Stimulated activated CD8-positive, alpha-beta memory T cell treated with anti-CD3 and anti-CD28 coated beads, Interleukin-12 subunit alpha, Interleukin-12 subunit beta, amount 100 ng/mL, for 1 hour (primary cell): ENCODE data around the gene ABHD15.

Experiments
- DNase-seq: peaks from one replicate; pipeline ENCODE4 v3.0.0-alpha.2; 2020; ENCODE audit warnings: low read depth

The ABHD15 gene

GRCh38 chr17:29594519-29595090, 27.8 kb upstream of the ABHD15 start:
- DNase-seq: no peak

- no peak for DNase-seq
These were observed 27.0 kb upstream of the ABHD15 start for GRCh38 chr17:29593591-29594518.

- no peak for DNase-seq
These were observed 26.2 kb upstream of the ABHD15 start, which contains the start of gene ANKRD13B for GRCh38 chr17:29592850-29593551. ANKRD13B (plus strand) TSS chr17:29593132; CDS start chr17:29593622, 490 bp downstream.

DNA sequence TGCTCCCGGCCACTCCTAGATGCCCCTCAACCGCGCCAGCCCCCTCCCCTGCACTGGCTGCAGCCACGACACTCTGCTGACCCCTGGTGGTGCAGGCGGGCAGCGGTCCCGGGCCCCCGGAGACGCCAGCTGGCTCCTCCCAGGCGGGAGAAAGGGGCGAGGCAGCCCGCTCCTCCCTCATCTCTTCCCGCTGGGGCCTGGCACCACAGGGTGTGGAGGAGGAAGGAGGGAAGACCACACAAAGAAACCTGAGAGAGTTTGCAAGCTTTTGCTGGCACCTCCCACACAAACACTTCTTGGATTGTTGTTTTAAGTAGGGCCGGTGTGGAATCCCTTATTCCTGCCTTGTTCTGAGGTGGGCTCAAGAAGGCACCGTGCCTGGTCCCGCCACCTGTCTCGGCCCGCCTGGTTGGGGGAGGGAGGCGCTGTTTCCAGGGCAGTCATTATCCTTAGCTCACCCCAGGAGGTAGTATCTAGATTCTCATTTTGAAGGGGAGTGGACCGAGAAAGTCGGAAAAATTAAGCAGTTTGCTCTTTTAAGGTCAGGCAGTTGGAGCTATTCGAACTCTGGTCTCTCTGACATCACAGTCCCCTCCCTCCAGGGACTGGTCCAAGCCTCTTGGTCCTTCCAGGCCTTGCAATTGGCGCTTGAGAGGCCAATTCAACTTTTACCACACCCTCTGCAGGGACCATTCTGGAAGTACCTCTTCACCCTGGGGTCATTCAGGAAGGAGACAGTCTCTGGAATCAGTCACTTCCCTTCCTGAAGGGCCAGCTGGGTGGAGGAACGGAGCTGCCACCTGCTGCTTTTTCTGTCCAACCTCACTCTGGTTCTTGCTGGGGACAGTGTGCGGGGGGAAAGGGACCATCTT, 25.1 kb upstream of the ABHD15 start:
- DNase-seq: no peak

GRCh38 chr17:29591146-29591736, 24.4 kb upstream of the ABHD15 start:
- no peak for DNase-seq

GRCh38 chr17:29590411-29591145, 23.7 kb upstream of the ABHD15 start:
- DNase-seq: no peak

GRCh38 chr17:29589524-29590410, 22.9 kb upstream of the ABHD15 start, which contains the start of gene GIT1:
GIT1 (minus strand) TSS chr17:29589648; CDS start chr17:29589378, 270 bp downstream.
- DNase-seq: peak; percentile 64

GRCh38 chr17:29588562-29589411, 21.9 kb upstream of the ABHD15 start:
- peak; percentile 15 for DNase-seq

- DNase-seq: no peak
These were observed 21.3 kb upstream of the ABHD15 start for GRCh38 chr17:29588017-29588561.

DNA sequence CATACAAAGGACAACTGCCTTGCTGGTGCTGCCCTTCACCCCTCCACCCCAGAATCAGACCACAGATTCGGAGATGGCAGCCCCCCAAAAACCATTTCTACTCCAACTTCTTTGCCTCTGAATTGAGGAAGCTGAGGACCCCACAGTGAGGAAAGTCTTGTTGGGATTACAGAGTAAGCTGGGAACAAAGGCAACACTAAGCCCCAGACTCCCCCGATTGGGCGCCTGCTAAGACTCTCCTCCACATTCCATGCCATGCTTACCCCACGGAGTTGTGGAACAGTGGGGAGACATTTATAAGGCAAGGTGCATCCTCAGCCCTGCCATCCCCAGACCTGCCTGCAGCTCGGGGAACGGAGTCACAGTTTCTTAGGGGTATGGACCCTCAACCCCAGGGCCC, 20.8 kb upstream of the ABHD15 start:
- DNase-seq: no peak

GRCh38 chr17:29586676-29587469, 20.0 kb upstream of the ABHD15 start:
- DNase-seq: no peak

GRCh38 chr17:29585080-29585751, 18.4 kb upstream of the ABHD15 start:
- no peak for DNase-seq

DNA sequence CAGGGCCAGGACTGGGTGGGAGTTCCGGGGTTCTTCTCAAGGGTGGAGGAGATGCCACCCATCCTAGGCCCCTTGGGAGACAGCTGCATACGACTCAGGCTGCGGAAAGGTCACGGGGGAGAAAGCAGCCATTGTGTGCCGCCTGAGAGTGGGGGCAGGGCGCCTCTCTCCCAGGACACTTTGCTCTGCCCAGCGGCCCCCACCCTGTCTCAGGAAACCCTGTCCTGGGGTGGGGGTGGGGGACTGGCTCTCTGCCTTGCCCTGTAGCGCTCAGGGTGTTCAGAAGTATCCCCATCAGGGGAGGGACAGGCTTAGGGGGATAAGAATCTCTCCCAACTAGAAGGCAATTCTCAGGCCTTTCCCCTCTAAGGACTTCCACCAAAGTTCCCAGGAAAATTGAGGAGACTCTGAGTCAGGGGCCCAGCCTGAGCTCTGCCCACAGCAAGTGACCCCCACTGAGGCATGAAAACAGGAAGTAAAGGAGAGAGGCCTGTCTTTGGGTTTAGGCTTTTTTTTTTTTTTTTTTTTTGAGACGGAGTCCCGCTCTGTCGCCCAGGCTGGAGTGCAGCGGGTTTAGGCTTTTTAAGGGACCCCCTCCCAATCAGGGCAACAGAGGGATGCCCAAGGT, 17.7 kb upstream of the ABHD15 start:
- DNase-seq: no peak

GRCh38 chr17:29583324-29584248, 16.7 kb upstream of the ABHD15 start:
- no peak for DNase-seq

DNA sequence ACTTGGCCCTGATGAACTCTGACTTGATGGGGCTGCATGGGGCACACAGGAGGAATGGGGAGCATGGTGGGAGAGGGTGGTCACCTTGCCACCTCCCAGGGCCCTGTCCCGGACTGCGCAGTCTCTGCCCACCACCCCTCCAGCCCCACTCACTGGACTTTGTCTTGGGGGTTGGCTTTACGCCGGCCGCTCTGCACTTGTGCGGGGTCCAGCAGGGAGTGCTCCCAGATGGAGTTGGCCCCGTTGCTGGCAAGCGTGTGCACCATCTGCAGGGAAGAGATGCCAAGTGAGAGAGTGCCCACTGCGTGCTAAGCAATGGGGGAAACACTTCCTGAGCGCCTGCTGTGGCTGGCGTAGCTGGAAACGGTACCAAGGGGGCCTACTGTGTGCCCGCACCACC, 15.9 kb upstream of the ABHD15 start:
- DNase-seq: no peak
